RCC 7860 (cell line): ENCODE measurements around the gene OR6K3.
"Not testable (repeated sequence)": the region's sequence is repeated elsewhere in the genome, so short reads cannot be mapped to it uniquely, and the experiment has no call there.

ENCODE experiments used
- DNase-seq: peaks from one replicate; pipeline ENCODE4 v3.0.0-alpha.2; 2015; ENCODE audit warnings: low spot score
- FAIRE-seq: peaks from 2 replicates; lab custom pipeline; 2012; peaks lifted over from hg19 to GRCh38; lab: Jason Lieb, UNC

OR6K3 gene

GRCh38 chr1:158688343-158688742 lies 32.2 kb downstream of the OR6K3 start:
- not testable (repeated sequence) for FAIRE-seq, DNase-seq

GRCh38 chr1:158687037-158687436 lies 33.5 kb downstream of the OR6K3 start:
- no peak for DNase-seq
- FAIRE-seq = no peak

- no peak for FAIRE-seq
- DNase-seq = no peak
These were observed 34.2 kb downstream of the OR6K3 start, which contains the start of gene SPTA1 for GRCh38 chr1:158686111-158687009. Gene SPTA1, minus strand, starts transcription at chr1:158686715. Its CDS starts 198 bp downstream, at chr1:158686517.

- FAIRE-seq (no peak), DNase-seq (no peak)
These were observed 35.4 kb downstream of the OR6K3 start for GRCh38 chr1:158685085-158685484.

GRCh38 chr1:158681606-158682005 lies 38.9 kb downstream of the OR6K3 start:
- DNase-seq (no peak), FAIRE-seq (no peak)

- FAIRE-seq = no peak
- no peak for DNase-seq
These were observed 41.2 kb downstream of the OR6K3 start for GRCh38 chr1:158679289-158679688.

- FAIRE-seq (no peak), DNase-seq (no peak)
These were observed 44.8 kb downstream of the OR6K3 start for GRCh38 chr1:158675563-158676323.

- DNase-seq (no peak), FAIRE-seq (no peak)
These were observed 46.2 kb downstream of the OR6K3 start for GRCh38 chr1:158674302-158674701.
